K562 (cell line): ENCODE results near the gene ZNF609. TPM values are rescaled to one million over a fixed set of nuclear protein-coding genes. Genes with fewer than 3 reads are reported as not detected.

Experiments used
- FOXA1 ChIP-seq: fragments of 450-650 bp; IDR thresholded peaks from 2 replicates; pipeline ENCODE4 v1.6.1; 2016; ENCODE audit warnings: mild to moderate bottlenecking, borderline replicate concordance
- GATA2 ChIP-seq: sonication (generic); formaldehyde crosslinking; IDR thresholded peaks from 2 replicates; pipeline ENCODE4 v1.4.0; 2020; ENCODE audit warnings: mild to moderate bottlenecking, missing genetic modification reagents
- HDAC6 ChIP-seq: IDR thresholded peaks from 2 replicates; pipeline ENCODE4 v1.6.1; 2012; ENCODE audit warnings: low read depth, mild to moderate bottlenecking, control low read depth, inconsistent platforms, low read length, moderate library complexity
- MYNN ChIP-seq, 2 experiments: sonication (generic); formaldehyde crosslinking in 1 of 2; IDR thresholded peaks; 2 replicates each; pipeline versions ENCODE4 v1.5.0 to v1.6.1; 2016 to 2020; ENCODE audit warnings: antibody characterized with exemption in 1 of 2, missing genetic modification reagents in 1 of 2
- SRSF7 ChIP-seq: fragments of 200-400 bp; formaldehyde crosslinking; optimal IDR thresholded peaks from 2 replicates; pipeline ENCODE3; 2017; ENCODE audit warnings: mild to moderate bottlenecking, low read depth, low read length
- TARDBP ChIP-seq: fragments of 450-650 bp; IDR thresholded peaks from 2 replicates; pipeline ENCODE4 v1.6.1; 2016
- polyA plus RNA-seq, 8 experiments: library from polyadenylated mRNA; depleted of rRNA in 4 of 8; stranded (reverse) in 5 of 8; unstranded in 3 of 8; fragments of >200 nt; fragmentation: Nextera tagmentation in 2 of 8; fragmentation: Illumina TruSeq in 1 of 8; extraction: Ambion mirVana in 2 of 8; extraction: Trizol in 1 of 8; gene quantifications; 2 replicates each; pipeline versions ENCODE4 v1.2.1 to v1.2.3, GENCODE V29; 2011 to 2014; ENCODE audit warnings: inconsistent platforms in 1 of 8, missing spikeins in 1 of 8
- total RNA-seq, 7 experiments: library from RNA; depleted of rRNA in 6 of 7; stranded (reverse); fragments of >200 nt in 6 of 7; fragmentation: Illumina TruSeq in 2 of 7; extraction: Trizol in 2 of 7; gene quantifications; 2 replicates each; pipeline versions ENCODE4 v1.2.1 to v1.2.3, GENCODE V29; 2011 to 2021; ENCODE audit warnings: low replicate concordance in 1 of 7
- TF ChIP-seq, protein P1 (sequence below), 3 experiments: fragments of 200-800 bp in 1 of 3; sonication (Bioruptor generic) in 1 of 3; sonication (generic) in 1 of 3; formaldehyde crosslinking in 1 of 3; IDR thresholded peaks; 2 replicates each; pipeline versions ENCODE4 v1.6.1 to v1.8.0; 2016 to 2022; ENCODE audit warnings: mild to moderate bottlenecking in 2 of 3, missing compliant biosample characterization in 2 of 3, missing genetic modification characterization in 2 of 3, missing genetic modification reagents in 1 of 3
- TF ChIP-seq, protein P2 (sequence below): fragments of 250-450 bp; sonication (Bioruptor Pico); IDR thresholded peaks from 2 replicates; pipeline ENCODE4 v1.4.0; 2020

The ZNF609 gene
- total and polyA plus RNA-seq, 9 of the 15 experiments (the other 6 are each of a cell fraction or from before 2014, with no cell fraction given) = 3.0 to 38.7 (median 17.8) TPM

DNA sequence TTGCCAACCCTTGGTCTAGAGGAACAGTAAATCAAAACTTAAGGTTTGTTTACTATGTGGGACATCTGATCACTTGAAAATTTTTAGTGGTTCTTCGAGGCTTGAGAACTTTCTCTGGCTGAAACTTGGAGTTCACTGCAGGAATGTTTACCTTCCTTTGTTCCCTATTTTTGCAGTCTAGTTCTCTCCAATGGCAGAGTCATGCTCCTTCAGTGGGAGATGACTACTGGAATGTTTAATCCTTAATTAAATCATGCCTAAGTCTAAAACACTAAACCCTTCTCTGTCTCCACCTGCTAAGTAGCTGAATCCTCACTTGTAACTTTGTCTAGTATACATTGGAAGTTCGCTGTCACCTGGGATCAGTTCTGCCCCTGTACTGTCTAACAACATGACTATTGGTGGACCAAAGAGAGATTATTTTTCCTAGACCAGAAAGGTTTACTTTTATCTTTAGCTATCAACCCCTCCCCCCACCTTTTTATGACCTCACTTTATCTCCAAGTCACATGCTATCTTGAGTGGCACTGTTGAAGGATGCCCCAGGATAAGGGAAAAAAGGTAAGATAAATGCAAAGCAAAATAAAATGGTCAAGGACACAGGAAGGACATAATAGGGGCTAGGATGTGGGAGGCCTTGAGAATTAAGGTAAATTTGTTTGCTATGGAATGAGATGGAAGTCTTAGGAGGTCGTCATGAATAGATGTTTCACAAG is 1.2 kb upstream of the ZNF609 start (continued):
- TF ChIP-seq, protein P1, sequence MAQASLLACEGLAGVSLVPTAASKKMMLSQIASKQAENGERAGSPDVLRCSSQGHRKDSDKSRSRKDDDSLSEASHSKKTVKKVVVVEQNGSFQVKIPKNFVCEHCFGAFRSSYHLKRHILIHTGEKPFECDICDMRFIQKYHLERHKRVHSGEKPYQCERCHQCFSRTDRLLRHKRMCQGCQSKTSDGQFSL (CRISPR knock-in tag; IDR thresholded peaks at IDR 0.05) = no peak
- TF ChIP-seq, protein P1 (tag; IDR thresholded peaks at IDR 0.05) = no peak
- TF ChIP-seq SRSF7 (no peak), FOXA1 (no peak), HDAC6 (no peak), MYNN (IDR thresholded peaks at IDR 0.05) (no peak), MYNN (CRISPR knock-in tag; IDR thresholded peaks at IDR 0.05) (no peak), GATA2 (CRISPR knock-in tag) (no peak), TARDBP (no peak)
- TF ChIP-seq, protein P2, sequence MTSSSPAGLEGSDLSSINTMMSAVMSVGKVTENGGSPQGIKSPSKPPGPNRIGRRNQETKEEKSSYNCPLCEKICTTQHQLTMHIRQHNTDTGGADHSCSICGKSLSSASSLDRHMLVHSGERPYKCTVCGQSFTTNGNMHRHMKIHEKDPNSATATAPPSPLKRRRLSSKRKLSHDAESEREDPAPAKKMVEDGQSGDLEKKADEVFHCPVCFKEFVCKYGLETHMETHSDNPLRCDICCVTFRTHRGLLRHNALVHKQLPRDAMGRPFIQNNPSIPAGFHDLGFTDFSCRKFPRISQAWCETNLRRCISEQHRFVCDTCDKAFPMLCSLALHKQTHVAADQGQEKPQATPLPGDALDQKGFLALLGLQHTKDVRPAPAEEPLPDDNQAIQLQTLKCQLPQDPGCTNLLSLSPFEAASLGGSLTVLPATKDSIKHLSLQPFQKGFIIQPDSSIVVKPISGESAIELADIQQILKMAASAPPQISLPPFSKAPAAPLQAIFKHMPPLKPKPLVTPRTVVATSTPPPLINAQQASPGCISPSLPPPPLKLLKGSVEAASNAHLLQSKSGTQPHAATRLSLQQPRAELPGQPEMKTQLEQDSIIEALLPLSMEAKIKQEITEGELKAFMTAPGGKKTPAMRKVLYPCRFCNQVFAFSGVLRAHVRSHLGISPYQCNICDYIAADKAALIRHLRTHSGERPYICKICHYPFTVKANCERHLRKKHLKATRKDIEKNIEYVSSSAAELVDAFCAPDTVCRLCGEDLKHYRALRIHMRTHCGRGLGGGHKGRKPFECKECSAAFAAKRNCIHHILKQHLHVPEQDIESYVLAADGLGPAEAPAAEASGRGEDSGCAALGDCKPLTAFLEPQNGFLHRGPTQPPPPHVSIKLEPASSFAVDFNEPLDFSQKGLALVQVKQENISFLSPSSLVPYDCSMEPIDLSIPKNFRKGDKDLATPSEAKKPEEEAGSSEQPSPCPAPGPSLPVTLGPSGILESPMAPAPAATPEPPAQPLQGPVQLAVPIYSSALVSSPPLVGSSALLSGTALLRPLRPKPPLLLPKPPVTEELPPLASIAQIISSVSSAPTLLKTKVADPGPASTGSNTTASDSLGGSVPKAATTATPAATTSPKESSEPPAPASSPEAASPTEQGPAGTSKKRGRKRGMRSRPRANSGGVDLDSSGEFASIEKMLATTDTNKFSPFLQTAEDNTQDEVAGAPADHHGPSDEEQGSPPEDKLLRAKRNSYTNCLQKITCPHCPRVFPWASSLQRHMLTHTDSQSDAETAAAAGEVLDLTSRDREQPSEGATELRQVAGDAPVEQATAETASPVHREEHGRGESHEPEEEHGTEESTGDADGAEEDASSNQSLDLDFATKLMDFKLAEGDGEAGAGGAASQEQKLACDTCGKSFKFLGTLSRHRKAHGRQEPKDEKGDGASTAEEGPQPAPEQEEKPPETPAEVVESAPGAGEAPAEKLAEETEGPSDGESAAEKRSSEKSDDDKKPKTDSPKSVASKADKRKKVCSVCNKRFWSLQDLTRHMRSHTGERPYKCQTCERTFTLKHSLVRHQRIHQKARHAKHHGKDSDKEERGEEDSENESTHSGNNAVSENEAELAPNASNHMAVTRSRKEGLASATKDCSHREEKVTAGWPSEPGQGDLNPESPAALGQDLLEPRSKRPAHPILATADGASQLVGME (CRISPR knock-in tag) = no peak
